ENCODE measurements around the gene MYOZ1.

Gene MYOZ1

DNA sequence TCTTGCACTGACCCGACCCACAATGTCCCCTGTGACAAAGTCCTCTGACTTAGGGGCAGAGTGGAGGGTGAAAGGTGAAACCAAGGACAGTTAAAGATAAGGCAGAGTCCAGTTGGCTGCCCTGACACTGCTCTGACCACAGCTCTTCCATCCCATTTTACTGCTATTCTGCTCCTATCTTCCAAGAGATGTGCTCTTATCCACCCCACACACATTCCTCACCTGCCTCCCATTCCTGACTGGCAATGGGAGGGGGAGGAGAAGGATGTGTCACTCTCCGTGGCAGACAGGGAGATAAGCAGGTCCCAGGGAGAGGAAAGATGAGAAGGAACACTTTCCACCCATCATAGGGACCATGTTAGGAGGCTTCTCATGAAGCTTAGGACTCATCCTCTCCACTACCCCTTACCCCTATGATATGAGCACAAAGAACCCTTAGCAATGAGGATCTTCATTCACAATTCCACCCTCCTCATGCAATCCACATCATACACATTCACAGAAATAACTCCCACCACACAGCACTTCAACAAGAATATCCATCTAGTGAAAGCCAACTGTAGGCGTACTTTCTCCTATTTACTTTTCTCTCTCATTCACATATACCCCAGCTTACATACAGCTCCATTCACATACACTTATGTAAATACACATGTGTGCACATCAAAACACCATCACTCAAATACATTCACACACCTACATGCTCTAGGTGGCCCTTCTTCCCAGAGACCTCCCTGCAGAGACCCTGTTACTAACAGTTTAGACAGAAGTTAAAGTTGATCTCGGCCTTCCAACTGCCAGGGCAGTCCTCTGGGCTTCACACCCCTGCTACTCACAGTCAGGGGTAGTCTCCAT is 7.9 kb upstream of the MYOZ1 start:
- DNase-seq = no peak
- in situ Hi-C loops (cut with HindIII; ENCODE audit: low pct_ligation_motif_present, low pct_unique_long_range_greater_than_20kb, low sequenced_read_pairs) = no loop called here

DNA sequence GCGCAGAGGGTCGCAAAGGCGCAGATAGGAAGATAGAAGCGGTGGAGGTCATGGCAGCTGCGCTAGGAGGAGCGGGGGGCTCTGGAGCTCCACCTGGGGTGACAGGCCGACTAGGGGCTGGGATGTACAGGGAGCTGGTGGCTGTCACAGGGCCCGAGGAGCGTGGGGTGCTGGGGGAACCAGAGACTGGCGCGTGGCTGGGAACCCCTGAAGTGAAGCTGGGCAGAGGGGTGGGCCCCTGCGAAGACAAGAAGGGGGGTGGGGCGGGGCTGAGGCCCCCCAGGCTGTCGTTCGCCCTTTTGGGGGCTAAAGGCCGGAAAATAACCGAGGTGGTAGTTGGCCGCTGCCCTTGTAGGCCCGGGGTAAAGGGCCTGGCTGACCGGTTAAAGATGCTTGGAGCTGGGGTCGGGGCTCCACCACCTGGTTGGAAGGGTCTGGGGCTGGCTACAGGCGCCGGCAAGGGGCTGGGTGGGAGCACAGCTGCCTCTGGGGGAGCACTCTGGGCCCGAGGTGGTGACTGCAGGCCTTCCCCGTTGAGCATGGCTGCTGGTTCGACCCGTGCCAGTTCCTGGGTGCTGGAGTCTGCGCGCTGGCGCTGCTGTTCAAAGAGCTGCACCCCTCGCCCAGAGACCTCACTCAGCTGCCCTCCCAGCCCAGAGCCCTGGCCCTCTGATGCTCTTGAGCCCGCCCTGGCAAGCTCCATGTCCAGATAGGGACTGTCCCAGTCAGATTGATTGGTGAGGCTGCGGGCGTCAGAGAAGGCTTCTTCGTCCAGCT is 6.8 kb upstream of the MYOZ1 start:
- DNase-seq = no peak
- in situ Hi-C loops (cut with HindIII; ENCODE audit: low pct_ligation_motif_present, low pct_unique_long_range_greater_than_20kb, low sequenced_read_pairs) = no loop called here

DNA sequence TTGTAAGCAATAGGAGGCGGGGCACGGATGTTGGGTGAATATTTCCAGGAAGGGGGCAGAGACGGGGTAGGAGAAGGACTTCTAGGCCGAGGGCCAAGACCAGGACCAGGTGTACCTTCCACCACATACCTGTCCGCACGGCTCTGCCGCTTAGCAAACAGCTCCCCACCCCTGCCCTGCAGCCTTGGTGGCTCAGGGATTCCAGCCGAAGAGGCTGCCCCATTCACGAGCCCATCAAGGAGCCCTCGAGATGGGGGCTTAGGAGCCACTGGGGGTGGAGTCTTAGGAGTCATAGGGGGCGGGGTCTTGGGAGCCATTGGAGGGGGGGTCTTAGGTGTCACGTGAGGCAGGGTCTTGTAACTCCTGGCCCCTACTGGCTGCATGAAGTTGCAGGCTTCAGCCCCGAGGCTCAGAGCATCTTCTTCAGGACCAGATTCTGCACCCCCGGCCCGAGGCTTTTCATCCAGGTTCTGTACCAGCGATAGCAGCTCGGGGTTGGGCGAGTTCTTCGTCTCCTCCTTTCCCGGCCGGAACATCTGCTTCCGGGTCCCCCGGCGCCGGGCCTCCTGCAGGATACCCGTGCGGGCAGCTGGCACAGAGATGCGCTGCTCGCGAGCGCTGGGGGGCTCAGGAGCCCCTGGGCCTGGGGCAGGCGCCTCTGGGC is 6.1 kb upstream of the MYOZ1 start:
- DNase-seq = peak; percentile 49
- in situ Hi-C loops (cut with HindIII; ENCODE audit: low pct_ligation_motif_present, low pct_unique_long_range_greater_than_20kb, low sequenced_read_pairs) = no loop called here

DNA sequence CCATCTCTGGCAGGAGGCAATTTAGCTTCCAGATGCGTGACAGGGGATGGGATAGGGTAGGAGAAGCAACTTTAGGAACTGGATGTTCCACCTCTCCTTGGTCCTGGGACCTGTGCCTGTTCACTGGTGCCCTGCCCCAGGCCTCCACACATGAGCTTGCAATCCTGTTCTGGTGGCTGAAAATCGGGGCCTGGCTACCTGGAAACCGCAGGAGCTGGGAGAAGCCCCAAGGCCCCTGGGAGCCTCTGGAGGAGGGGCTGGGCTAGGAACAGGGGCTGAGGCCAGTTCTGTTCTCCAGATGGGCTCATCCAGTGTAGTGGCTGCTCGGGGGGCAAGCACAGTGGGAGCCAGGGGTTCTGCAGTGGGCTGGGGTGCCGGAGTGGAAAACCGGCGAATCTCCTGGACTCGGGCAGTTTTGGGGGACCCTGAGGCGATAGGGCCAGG is 5.3 kb upstream of the MYOZ1 start:
- no peak for DNase-seq
- in situ Hi-C loops (cut with HindIII; ENCODE audit: low pct_ligation_motif_present, low pct_unique_long_range_greater_than_20kb, low sequenced_read_pairs) = no loop called here

DNA sequence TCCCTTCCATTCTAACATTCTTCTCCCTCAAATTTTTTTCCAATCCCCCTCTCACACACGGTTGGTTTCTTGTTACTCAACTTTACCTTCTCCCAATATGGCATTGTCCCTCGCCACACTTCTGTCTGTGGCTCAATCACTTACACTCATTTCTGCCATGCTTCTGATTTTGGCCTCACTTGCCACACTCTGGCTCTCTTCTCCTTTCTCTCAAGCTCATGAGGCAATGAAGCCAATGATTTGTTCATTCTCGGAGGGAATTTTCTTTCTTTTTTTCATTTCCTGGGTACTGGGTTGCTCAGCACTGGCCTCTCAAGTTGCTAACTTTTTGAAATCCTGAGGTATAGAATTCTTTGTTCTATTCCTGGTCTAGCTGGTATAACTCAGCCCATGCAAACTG is 4.0 kb upstream of the MYOZ1 start:
- in situ Hi-C loops (cut with HindIII; ENCODE audit: low pct_ligation_motif_present, low pct_unique_long_range_greater_than_20kb, low sequenced_read_pairs) = no loop called here
- DNase-seq = no peak

DNA sequence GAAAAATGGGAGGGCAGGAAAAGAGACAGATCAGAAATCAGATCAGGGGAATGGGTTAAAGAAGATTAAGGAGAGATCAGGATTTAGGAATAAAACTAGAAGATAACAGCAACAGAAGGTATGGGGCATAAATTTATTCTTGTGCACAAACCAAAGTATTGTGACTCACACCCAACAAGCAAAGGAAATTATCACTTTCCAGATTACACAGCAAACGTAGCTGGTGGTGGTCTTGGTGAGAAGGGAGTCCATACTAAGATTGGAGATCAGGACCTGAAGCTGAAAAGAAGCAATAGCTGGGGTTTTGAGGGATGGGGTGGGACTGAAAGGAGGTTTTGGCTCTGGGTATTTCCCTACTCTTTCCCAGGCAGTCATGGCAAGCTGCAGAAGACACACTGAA is 3.5 kb upstream of the MYOZ1 start:
- in situ Hi-C loops (cut with HindIII; ENCODE audit: low pct_ligation_motif_present, low pct_unique_long_range_greater_than_20kb, low sequenced_read_pairs) = no loop called here

DNA sequence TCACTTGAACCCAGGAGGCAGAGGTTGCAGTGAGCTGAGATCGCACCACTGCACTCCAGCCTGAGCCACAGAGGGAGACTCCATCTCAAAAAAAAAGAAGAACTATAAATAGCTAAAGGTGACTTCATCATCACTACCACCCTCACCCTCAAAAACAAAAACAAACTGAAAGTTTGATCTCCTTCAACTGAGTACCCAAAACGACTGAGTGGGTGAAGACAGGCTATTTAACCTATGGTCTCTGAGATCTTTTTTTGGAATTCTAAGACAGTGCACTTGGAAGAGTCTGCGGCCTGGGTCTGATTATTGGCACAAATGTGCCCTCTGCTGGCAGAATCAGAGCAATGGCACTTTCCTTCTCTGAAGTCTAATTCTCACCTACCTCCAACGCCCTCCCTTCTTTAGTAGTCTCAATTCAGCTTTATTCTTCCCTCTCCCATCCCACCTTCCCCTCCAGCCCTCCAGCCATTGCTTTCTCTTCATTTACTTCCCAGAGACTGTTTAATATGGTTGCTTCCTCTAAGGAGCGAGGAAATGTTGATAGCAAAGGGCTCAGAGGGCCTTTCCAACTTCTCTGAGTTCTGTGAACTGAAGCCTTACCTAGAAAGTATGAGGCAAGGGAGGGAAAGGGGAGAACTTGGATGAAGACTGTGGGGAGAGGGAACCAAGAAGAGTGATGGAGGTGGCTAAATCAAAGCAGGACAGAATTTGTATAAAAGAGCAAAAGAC is 2.9 kb upstream of the MYOZ1 start:
- in situ Hi-C loops (cut with HindIII; ENCODE audit: low pct_ligation_motif_present, low pct_unique_long_range_greater_than_20kb, low sequenced_read_pairs) = no loop called here
- peak; percentile 77 for DNase-seq

More for the DNA sequence above, 3.5 kb upstream of the MYOZ1 start:
- DNase-seq = no peak

DNA sequence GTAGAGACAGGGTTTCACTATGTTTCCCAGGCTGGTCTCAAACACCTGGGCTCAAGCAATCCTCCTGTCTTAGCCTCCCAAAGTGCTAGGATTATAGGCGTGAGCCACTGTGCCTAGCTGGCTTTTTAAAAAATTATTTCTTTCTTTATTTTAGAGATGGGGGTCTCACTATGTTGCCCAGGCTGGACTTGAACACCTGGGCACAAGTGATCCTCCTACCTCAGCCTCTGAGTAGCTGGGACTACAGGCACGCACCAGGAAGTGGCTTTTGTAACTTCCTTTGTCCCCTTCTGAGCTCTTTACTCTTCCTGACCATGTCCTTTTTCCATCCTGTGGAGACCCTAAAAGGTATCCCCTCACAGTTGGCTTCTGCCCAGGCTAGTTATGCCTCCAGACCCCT is 2.1 kb upstream of the MYOZ1 start:
- in situ Hi-C loops (cut with HindIII; ENCODE audit: low pct_ligation_motif_present, low pct_unique_long_range_greater_than_20kb, low sequenced_read_pairs) = no loop called here
- no peak for DNase-seq

DNA sequence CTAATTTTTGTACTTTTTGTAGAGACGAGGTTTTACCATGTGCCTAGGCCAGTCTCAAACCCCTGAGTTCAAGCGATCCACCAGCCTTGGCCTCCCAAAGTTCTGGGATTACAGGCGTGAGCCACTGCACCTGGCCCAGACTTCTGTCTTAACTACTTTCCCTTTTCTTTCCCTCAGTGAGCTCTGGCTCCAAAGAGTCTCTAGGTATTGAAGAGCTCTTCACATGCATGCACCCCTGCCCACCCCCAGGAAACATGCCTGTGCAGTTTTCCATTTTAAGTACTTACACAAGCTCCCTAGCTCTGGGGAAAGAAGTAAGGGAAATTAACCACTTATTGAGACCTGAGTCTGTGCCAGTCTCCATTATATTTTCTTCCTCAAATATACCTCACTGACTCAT is 2.0 kb downstream of the MYOZ1 start:
- in situ Hi-C loops (cut with HindIII; ENCODE audit: low pct_ligation_motif_present, low pct_unique_long_range_greater_than_20kb, low sequenced_read_pairs) = no loop called here
- DNase-seq = no peak

DNA sequence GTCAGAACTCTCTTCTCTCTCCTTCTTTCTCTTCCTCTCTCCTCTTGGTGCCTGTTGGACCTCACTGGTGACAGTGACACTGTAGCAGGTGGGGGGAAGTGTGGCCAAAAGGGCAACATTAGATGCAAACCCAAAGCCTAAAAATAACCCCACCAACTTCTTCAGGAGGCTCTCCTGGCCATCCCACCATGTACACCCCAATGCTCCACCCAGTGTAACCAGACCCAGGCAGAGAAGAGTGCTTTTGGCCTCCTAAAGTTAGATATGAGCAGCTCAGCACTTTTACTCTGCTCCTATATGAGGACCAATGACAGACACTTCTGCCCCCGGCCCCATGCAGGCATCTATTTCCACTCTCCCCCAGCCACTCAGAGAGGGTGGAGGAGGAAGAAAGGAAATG is 5.5 kb downstream of the MYOZ1 start:
- DNase-seq = no peak
- in situ Hi-C loops (cut with HindIII; ENCODE audit: low pct_ligation_motif_present, low pct_unique_long_range_greater_than_20kb, low sequenced_read_pairs) = no loop called here

DNA sequence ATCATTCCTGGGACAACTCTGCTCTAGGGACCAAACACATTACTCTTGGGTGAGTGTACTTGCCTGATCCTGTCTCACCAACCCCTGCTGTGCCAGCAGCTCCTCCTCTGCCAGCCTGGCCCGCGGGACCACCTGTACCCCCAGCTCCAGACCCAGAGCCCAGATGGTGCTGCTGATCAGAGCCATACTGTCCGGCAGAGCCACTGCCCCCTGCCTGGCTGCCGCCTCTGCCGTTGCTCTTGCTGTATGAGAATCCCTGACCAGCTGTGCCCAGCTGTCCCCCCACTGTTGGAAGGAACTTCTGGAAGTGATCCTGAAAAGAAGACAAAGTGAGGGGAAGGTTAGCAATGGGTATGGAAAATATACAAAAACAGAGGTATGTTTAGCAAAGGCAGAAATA is 6.9 kb downstream of the MYOZ1 start:
- DNase-seq = no peak
- in situ Hi-C loops (cut with HindIII; ENCODE audit: low pct_ligation_motif_present, low pct_unique_long_range_greater_than_20kb, low sequenced_read_pairs) = no loop called here

DNA sequence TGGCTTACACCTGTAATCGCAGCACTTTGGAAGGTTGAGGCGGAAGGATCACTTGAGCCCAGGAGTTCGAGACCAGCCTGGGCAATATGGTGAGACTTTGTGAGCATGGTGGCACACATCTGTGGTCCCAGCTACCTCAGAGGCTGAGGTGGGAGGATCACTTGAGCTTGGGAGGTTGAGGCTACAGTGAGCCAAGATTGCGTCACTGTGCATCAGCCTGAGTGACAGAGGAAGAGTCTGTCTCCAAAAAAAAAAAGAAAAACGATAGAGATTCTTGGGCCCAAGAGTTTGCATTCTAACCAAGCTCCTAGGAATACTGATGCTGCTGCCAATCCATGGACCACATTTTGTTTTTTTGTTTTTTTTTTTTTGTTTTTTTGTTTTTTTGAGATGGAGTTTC is 12.1 kb downstream of the MYOZ1 start:
- DNase-seq = no peak
- in situ Hi-C loops (cut with HindIII; ENCODE audit: low pct_ligation_motif_present, low pct_unique_long_range_greater_than_20kb, low sequenced_read_pairs) = no loop called here

DNA sequence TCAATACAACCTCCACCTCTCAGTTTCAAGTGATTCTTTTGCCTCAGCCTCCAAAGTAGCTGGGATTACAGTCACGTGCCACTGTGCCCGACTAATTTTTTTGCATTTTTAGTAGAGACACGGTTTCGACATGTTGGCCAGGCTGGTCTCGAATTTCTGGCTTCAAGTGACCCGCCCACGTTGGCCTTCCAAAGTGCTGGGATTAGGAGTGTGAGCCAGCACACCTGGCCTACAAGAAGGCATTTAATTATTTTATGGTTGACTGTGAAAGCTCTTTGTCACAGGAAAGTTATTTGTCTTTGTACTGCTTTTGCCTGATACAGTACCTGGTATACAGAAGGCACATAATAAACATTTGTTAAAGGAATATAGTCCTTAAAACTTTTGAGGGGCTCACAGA is 12.9 kb downstream of the MYOZ1 start:
- no peak for DNase-seq
- in situ Hi-C loops (cut with HindIII; ENCODE audit: low pct_ligation_motif_present, low pct_unique_long_range_greater_than_20kb, low sequenced_read_pairs) = no loop called here

DNA sequence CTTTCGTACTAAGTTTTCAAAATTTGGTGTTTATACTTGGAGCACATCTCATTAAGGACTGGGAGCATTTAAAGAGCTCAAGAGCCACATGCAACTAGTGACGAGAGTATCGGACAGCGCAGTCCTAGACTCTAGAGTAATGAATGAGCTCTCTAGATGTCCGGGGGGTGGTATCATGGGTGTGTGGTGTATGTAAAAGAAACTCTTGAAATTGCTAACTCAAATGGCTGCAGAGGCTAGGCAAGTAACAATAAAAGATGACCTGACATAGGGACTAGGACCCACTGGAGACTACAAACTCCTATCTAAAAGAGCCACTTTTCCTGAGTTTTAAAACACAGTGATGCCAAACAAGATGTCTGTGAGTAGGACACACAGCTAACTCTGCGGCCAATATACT is 14.0 kb downstream of the MYOZ1 start:
- in situ Hi-C loops (cut with HindIII; ENCODE audit: low pct_ligation_motif_present, low pct_unique_long_range_greater_than_20kb, low sequenced_read_pairs) = no loop called here
- DNase-seq = no peak

DNA sequence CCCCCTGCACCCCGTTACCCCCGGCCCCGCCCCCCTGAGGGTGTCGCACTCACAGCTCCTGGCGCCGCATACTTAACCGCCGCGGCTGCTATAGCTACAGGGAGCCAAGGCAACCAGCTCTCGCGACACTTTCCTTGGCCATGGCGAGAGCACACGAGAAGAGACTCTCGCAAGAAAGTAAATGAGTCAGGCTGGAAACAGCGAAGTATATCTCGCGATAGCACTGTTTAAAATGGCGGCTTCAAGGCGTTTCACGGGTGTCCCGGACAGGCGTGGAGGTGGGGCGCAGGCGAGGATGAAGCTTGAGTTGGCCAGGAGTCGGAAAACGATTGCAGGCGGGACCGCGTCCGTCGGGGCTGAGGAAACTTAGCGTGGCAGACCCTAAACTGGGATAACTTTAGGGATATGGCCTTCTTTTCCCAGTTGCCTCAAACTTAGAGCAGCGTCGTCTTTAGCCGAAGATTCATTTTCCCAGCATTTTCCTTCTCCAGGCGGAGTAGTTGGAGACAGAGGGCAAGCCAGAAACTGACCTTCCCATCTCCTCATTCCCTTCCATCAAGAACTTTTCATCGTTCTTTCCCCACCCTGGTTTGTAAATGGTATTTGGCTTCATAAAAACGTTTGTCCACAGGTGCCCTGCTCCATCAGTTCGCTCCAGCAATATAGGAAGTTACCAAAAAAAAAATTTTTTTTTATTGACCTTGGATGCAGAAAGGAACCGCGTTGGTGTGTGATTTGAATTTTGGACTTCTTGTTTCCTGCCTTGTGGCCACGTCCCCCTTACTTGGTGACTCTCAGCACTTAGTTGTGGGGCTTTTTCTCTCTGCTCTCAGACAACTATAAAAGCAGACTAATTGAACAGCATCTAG is 15.2 kb downstream of the MYOZ1 start:
- in situ Hi-C loops (cut with HindIII; ENCODE audit: low pct_ligation_motif_present, low pct_unique_long_range_greater_than_20kb, low sequenced_read_pairs) = no loop called here

DNA sequence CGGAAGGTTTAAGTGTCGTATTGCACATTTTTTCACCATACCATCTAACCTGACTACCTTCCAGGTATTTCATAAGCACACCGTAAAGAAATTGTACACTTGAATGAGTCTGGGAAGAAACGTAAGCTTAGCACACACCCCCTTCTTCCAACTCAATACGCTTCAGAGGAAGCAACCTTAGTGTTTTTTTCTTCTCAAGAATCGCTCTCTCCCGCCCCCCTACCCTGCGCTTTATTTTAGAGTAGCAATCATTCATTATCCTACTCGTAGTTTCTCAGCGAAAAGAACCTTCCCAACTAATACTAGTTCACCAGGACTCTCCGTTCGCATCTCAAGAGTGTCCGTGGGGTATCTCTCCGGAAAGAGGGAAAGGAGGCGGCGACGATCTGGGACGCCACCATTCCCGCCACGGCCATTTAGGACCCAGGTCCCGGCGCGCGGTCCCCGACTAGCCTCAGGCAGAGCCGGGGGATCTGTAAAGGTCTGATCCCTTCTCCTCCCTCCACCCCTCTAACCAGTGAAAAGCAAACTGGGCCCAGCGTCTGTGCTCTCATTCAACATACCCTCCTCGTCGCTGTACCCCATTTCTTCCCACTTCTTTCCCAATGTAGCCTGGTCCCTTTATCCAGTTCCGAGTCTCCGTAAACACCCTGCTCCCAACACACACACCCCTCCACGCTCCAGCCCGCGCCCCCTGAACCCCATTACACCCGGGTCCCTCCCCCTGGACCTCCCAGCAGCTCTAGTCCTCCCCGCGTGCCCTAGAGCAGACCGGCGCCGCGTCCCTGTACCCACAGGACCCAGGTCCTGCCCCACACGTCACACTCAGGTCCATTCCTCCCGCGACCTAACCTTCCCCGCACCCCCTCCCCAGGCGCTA is 16.0 kb downstream of the MYOZ1 start:
- DNase-seq = peak; percentile 74
- in situ Hi-C loops (cut with HindIII; ENCODE audit: low pct_ligation_motif_present, low pct_unique_long_range_greater_than_20kb, low sequenced_read_pairs) = no loop called here

More for the DNA sequence above, 15.2 kb downstream of the MYOZ1 start:
- peak; percentile 100 for DNase-seq

DNA sequence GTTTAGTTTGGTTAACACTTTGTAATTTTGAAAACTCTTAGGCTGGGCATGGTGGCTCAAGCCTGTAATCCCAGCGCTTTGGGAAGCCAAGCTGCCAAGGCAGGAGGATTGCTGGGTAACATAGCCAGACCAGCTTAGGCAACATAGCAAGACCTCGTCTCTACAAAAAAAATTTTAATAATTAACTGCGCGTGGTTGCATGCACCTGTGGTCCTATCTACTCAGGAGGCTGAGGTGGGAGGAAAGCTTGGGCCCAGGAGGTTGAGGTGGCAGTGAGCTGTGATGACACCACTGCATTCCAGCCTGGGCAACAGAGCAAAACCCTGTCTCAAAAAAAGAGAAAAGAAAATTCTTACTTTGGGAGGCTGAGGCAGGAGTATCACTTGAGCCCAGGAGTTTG is 18.2 kb downstream of the MYOZ1 start:
- in situ Hi-C loops (cut with HindIII; ENCODE audit: low pct_ligation_motif_present, low pct_unique_long_range_greater_than_20kb, low sequenced_read_pairs) = no loop called here
- peak; percentile 74 for DNase-seq

All from ACHN (cell line).